Stimulated activated CD4-positive, alpha-beta T cell treated with anti-CD3 and anti-CD28 coated beads, Interleukin-1b, Interleukin-23, amount 100 ng/mL, for 4 hours (primary cell): ENCODE data around the gene SLC22A31.

Experiments
- DNase-seq, 2 donors: peaks; one replicate each; pipeline ENCODE4 v3.0.0-alpha.2; 2020; ENCODE audit warnings: low read depth in 2 of 2

The SLC22A31 gene

GRCh38 chr16:89164847-89165680 is 35.3 kb downstream of the SLC22A31 start:
- DNase-seq: no peak

- DNase-seq: no peak
Observed at GRCh38 chr16:89164436-89164835, 35.9 kb downstream of the SLC22A31 start.

GRCh38 chr16:89163297-89163696 is 37.0 kb downstream of the SLC22A31 start:
- no peak for DNase-seq

- no peak for DNase-seq
Observed at GRCh38 chr16:89161763-89162713, 38.3 kb downstream of the SLC22A31 start.

- DNase-seq: no peak
Observed at GRCh38 chr16:89160977-89161701, 39.2 kb downstream of the SLC22A31 start.

GRCh38 chr16:89159850-89160354 is 40.4 kb downstream of the SLC22A31 start:
- no peak for DNase-seq

GRCh38 chr16:89159066-89159849 is 41.1 kb downstream of the SLC22A31 start:
- no peak for DNase-seq

GRCh38 chr16:89157778-89158177 is 42.6 kb downstream of the SLC22A31 start:
- DNase-seq: no peak

- DNase-seq: no peak
Observed at GRCh38 chr16:89156740-89157645, 43.3 kb downstream of the SLC22A31 start.

GRCh38 chr16:89155851-89156739 is 44.2 kb downstream of the SLC22A31 start:
- DNase-seq: no peak

- no peak for DNase-seq
Observed at GRCh38 chr16:89155184-89155679, 45.1 kb downstream of the SLC22A31 start.

GRCh38 chr16:89154390-89155183 is 45.8 kb downstream of the SLC22A31 start:
- DNase-seq: no peak

GRCh38 chr16:89153848-89154271 is 46.5 kb downstream of the SLC22A31 start:
- DNase-seq: no peak

- DNase-seq: no peak
Observed at GRCh38 chr16:89152831-89153700, 47.3 kb downstream of the SLC22A31 start.

GRCh38 chr16:89150981-89151380 is 49.4 kb downstream of the SLC22A31 start:
- no peak for DNase-seq

- DNase-seq: no peak
Observed at GRCh38 chr16:89150090-89150835, 50.1 kb downstream of the SLC22A31 start.
